Activated CD4-positive, alpha-beta T cell treated with anti-CD3 and anti-CD28 coated beads, Interleukin-2, Interleukin-6, amounts not matched to agents 100 ng/mL and 50 ng/mL, durations not matched to agents 16 hours and 8 hours (primary cell): ENCODE results near the gene MACROD2.

Source experiments
- DNase-seq: peaks from one replicate; pipeline ENCODE4 v3.0.0-alpha.2; 2020

Gene MACROD2

GRCh38 chr20:15575255-15575654 lies 1579.9 kb downstream of the MACROD2 start:
- no peak for DNase-seq

GRCh38 chr20:15576411-15576810 lies 1581.1 kb downstream of the MACROD2 start:
- DNase-seq: no peak

- no peak for DNase-seq
Measured at GRCh38 chr20:15578113-15578512, 1582.8 kb downstream of the MACROD2 start.

- DNase-seq: no peak
Measured at GRCh38 chr20:15579688-15580087, 1584.4 kb downstream of the MACROD2 start.

GRCh38 chr20:15582146-15582760 lies 1586.9 kb downstream of the MACROD2 start:
- DNase-seq: no peak

- no peak for DNase-seq
Measured at GRCh38 chr20:15584507-15584906, 1589.2 kb downstream of the MACROD2 start.

- DNase-seq: no peak
Measured at GRCh38 chr20:15593081-15593480, 1597.8 kb downstream of the MACROD2 start.

GRCh38 chr20:15594158-15594695 lies 1598.9 kb downstream of the MACROD2 start:
- no peak for DNase-seq

GRCh38 chr20:15596220-15596890 lies 1601.0 kb downstream of the MACROD2 start:
- no peak for DNase-seq

GRCh38 chr20:15597306-15597705 lies 1602.0 kb downstream of the MACROD2 start:
- DNase-seq: no peak

- no peak for DNase-seq
Measured at GRCh38 chr20:15599961-15600360, 1604.6 kb downstream of the MACROD2 start.

- no peak for DNase-seq
Measured at GRCh38 chr20:15600565-15600964, 1605.2 kb downstream of the MACROD2 start.

GRCh38 chr20:15603506-15603905 lies 1608.2 kb downstream of the MACROD2 start:
- DNase-seq: no peak

- no peak for DNase-seq
Measured at GRCh38 chr20:15603978-15604805, 1608.9 kb downstream of the MACROD2 start.

- no peak for DNase-seq
Measured at GRCh38 chr20:15609921-15610320, 1614.6 kb downstream of the MACROD2 start.

GRCh38 chr20:15610787-15611186 lies 1615.5 kb downstream of the MACROD2 start:
- no peak for DNase-seq

GRCh38 chr20:15611541-15611940 lies 1616.2 kb downstream of the MACROD2 start:
- no peak for DNase-seq

GRCh38 chr20:15612198-15612597 lies 1616.9 kb downstream of the MACROD2 start:
- DNase-seq: no peak

- no peak for DNase-seq
Measured at GRCh38 chr20:15612769-15613168, 1617.5 kb downstream of the MACROD2 start.

- DNase-seq: no peak
Measured at GRCh38 chr20:15613530-15613929, 1618.2 kb downstream of the MACROD2 start.

- no peak for DNase-seq
Measured at GRCh38 chr20:15616626-15617025, 1621.3 kb downstream of the MACROD2 start.

GRCh38 chr20:15618110-15618509 lies 1622.8 kb downstream of the MACROD2 start:
- DNase-seq: no peak

- DNase-seq: no peak
Measured at GRCh38 chr20:15618912-15619311, 1623.6 kb downstream of the MACROD2 start.

GRCh38 chr20:15619341-15619740 lies 1624.0 kb downstream of the MACROD2 start:
- no peak for DNase-seq
